Omental fat pad (tissue), 4 donors: ENCODE data around the gene C1QTNF12. TPM values are rescaled to one million over a fixed set of nuclear protein-coding genes. Genes with fewer than 3 reads are reported as not detected.

ENCODE experiments used
- ATAC-seq: fragments of 150-250 bp; one replicate; pipeline ENCODE4 v1.9.1; 2016; ENCODE audit warnings: mild to moderate bottlenecking, moderate library complexity; ENCODE audit not compliant: low FRiP score
- DNase-seq: peaks from one replicate; pipeline ENCODE4 v3.0.0-alpha.2; 2019; ENCODE audit warnings: low spot score
- total RNA-seq, 4 donors: library from RNA; depleted of rRNA; stranded (reverse); fragments of >200 nt; gene quantifications; one replicate each; pipeline ENCODE4 v1.1.0, GENCODE V29; 2016
- TF ChIP-seq, protein P1 (sequence below), 3 donors: fragments of 450-650 bp; IDR thresholded peaks; one replicate each; pipeline ENCODE4 v1.5.1; 2016 to 2017; ENCODE audit warnings: antibody characterized with exemption in 3 of 3, mild to moderate bottlenecking in 3 of 3, moderate library complexity in 2 of 3

C1QTNF12 gene
- total RNA-seq, 4 donors from 2014 or later = 1.0 to 5.2 (median 1.8) TPM; not detected in 1

DNA sequence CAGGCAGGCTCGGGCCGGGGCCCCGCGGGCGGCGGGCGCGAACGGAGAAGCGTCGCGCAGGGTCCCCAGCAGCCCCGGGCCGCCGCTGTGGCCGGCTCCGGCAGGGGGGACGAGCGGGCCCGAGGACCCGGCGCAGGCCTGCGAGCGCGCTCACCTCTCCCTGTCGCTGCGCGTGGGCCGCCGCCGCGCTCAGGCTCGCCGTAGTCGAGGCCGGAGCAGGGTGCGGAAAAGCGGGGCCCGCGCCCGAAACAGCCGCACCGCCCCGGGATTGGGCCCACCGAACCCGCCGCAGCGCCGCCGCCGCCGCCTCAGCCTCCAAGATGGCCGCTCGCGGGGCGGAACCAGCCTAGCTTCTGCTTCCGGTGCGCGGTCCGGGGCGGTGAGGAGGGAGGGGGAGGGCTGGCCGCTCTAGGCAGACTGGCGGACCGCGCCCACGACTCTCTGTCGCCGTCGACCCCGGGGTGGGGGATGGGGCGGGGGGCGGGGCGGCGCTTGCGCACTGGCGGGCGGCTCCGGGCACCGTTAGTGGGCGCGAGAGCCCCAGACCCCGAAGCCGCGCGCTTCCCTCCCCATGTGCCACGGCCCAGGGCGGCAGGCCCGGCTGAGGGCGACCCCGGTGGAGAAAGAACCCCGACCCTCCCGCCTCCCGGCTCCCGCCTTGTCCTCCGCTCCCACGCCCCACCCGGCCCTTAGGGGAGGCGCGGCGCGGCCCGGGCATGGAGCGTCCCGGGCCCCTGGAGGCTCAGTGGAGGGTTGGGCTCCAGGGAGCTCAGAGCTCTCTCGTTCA lies 27.2 kb upstream of the C1QTNF12 start, which contains the start of gene UBE2J2:
Gene UBE2J2, minus strand, starts transcription at position 343 of the 787 bp plus-strand sequence. CDS start 5,862 bp downstream, outside the sequence.
- TF ChIP-seq, protein P1, sequence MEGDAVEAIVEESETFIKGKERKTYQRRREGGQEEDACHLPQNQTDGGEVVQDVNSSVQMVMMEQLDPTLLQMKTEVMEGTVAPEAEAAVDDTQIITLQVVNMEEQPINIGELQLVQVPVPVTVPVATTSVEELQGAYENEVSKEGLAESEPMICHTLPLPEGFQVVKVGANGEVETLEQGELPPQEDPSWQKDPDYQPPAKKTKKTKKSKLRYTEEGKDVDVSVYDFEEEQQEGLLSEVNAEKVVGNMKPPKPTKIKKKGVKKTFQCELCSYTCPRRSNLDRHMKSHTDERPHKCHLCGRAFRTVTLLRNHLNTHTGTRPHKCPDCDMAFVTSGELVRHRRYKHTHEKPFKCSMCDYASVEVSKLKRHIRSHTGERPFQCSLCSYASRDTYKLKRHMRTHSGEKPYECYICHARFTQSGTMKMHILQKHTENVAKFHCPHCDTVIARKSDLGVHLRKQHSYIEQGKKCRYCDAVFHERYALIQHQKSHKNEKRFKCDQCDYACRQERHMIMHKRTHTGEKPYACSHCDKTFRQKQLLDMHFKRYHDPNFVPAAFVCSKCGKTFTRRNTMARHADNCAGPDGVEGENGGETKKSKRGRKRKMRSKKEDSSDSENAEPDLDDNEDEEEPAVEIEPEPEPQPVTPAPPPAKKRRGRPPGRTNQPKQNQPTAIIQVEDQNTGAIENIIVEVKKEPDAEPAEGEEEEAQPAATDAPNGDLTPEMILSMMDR (IDR thresholded peaks at IDR 0.05) = no peak
- DNase-seq (peak; percentile 66), ATAC-seq (peak; percentile 94)

DNA sequence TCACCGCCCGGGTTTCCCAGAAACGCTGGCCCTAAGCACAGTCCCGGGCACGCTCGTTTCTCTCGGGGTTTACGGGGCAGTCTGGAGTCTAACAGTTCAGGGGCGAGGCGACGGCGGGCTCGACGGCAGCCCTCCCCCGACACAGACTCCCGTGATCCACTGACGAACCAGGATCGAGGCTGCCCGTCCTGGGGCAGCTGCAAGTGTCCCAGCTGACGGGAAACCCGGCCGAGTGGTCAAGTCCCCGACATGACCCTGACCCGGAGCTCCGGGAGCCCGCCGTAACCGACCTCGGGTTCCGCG lies 26.6 kb upstream of the C1QTNF12 start:
- DNase-seq (no peak), ATAC-seq (no peak)
- TF ChIP-seq, protein P1 (IDR thresholded peaks at IDR 0.05) = no peak

DNA sequence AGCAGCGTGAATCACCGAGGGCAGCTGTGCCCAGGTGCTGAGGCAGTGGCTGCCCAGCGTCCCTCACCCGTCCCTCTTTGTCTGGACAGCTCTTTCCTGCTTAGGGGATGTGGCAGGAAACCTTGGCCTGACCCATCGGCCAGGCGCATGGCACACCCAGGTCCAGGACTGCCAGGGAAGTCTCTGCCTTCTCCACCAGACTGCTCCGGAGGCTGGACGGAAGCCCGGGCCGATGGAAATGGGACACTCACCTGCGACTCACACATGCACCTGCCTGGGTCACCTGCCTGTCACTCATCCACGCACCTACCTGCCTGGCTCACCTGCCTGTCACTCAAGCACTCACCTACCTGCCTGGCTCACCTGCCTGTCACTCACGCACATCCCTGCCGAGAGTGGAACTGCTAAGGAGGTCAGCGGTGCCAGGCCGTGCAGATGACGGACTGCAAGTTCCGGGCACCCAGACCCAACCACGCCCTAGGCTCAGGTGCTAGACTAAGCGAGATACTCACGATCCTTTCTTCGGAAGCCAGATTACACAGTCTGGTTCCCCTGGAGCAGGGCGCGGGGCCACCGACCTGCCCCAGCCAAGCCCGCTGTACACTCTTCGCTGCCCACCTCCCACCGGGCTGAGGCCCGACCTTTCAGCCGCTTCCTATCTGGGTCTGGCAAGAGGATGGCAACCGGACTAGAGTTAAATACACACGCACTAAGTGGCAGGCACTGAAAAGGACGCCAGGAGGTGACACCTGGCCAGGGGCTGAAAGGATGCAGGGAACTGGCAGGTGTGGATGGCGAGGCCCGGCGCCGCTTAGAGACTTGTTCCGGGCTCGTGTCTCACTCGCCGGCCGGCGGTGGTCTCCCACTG lies 26.1 kb upstream of the C1QTNF12 start:
- TF ChIP-seq, protein P1 (IDR thresholded peaks at IDR 0.05) = no peak
- no peak for ATAC-seq

DNA sequence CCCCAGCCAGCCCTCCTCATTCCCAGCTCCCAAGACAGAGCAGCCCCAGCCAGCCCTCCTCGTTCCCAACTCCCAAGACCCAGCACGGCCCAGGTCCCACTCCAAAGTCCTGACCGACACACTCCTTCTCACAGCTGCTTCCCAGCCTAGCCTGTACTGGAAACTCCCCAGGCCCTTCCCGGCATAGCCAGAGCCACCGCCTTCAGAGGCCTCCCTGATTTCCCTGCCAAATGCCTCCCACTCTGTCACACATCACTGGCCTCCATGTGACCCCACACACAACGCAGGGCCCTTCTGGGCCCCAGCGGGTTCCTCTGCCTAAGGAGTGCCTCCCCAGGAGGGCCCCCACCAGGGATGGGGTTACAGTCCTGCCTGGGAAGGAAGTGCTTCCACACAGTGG lies 24.3 kb upstream of the C1QTNF12 start:
- ATAC-seq = no peak
- TF ChIP-seq, protein P1 (IDR thresholded peaks at IDR 0.05) = no peak

More for the DNA sequence above, 26.1 kb upstream of the C1QTNF12 start:
- no peak for DNase-seq

DNA sequence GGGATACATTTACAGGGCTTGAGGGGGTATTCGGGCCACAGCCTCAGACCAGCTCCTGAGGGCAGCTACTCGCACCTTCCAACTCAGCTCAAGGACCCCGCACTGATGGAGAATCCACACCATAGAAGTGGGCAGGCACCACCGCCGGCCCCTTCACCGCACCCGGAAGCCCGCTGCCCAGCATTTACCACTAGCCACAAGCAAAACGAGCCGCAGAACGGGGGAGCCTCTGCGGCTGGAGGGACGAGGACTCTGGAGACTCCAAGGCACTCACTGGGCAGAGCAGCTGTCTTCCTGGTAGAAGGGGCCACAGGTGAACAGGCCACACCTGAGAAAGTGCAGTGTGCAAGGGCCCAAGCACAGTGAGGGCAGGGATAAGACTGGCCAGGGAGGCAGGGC lies 21.8 kb upstream of the C1QTNF12 start:
- no peak for ATAC-seq
- TF ChIP-seq, protein P1 (IDR thresholded peaks at IDR 0.05) = no peak
- DNase-seq = no peak

More for the DNA sequence above, 24.3 kb upstream of the C1QTNF12 start:
- no peak for DNase-seq

DNA sequence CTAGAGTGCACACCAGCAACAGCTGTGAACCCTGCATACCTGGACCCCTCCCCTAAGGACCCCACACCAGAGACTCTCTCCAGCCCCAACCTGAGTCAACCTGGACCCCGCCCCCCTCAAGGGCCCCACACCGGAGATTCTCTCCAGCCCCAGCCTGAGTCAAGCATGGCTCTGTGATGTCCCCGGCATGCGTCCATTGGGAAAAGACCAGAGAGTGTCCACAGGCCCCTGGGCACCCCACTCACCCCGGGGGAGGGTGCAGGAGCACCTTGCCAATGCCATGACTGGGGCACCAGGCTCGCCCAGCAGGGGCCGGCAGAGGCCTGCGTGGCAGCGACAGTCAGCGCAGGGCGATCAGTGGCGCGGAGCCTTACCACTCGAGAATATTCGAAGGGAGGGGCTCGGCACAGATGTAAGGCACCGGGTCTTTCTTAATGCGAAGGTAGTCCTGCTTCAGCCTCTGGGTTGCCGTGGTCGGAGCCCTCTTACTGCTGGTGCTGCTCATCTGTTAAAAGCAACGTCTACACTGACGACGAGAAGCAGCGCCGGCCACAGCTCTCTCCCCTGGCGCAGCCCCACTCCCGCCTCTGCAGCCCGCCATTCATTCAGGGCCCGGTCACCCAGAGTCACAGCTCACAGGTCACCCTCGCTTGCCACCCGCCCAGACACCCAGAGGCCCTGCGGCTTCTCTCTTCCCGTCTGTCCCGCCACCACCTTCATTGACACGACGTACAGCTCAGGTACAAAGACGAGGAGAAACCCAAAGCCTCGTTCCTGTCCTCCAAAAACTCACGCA lies 21.2 kb upstream of the C1QTNF12 start:
- no peak for ATAC-seq
- no peak for DNase-seq
- TF ChIP-seq, protein P1 (IDR thresholded peaks at IDR 0.05) = no peak
